GM21423 (cell line): ENCODE measurements around the gene SPARCL1.
"Not testable (repeated sequence)": the region's sequence is repeated elsewhere in the genome, so short reads cannot be mapped to it uniquely, and the experiment has no call there.

Experiments
- ATAC-seq: cut with Tn5 transposase; IDR thresholded peaks from one replicate; pipeline ENCODE4 v1.9.1; 2021; ENCODE audit warnings: mild to moderate bottlenecking, moderate library complexity; ENCODE audit not compliant: unreplicated experiment

SPARCL1 gene

DNA sequence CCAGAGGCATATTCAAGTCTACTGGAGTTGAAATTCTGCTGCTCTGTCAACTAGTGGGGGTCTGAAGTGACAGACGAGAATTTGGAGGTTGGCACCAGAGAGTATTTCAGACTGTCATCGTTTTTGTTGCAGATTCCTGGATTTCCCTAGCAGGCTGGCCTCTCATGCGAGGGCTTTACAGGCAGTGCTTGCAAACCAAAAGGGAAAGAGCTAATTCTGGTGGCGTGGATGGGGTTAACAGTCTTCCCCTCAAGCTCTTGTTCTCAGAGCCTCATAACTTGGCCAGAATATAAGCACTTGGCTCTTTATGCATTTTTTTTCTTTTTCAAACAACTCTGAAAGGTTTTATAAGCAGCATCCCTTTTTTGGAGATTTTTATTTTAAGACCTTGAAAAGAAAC lies at the start of gene SPARCL1:
Gene SPARCL1, minus strand, starts transcription at position 190 of the 400 bp plus-strand sequence. CDS start 29,802 bp downstream, outside the sequence.
- ATAC-seq = no peak

- no peak for ATAC-seq
Observed at GRCh38 chr4:87575983-87576382, 46.8 kb upstream of the SPARCL1 start.

DNA sequence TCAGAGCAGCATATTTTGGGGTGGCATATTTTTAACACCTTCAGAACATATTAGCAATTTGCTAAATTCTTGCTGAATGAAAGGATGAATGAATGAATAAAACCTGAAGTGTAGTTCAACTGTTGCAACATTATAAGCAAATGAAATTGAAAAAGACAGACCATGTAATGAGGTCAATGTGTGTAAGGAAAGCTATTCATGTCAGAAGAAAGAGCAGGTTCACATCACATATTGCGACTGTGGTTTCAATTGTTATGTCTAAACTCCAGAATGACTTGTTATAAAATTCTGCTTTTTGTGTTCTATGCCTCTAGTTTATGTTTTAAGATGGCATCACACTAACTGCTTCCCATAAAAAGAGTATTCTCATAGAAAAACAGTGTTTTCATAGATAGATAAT lies 46.2 kb upstream of the SPARCL1 start:
- no peak for ATAC-seq

DNA sequence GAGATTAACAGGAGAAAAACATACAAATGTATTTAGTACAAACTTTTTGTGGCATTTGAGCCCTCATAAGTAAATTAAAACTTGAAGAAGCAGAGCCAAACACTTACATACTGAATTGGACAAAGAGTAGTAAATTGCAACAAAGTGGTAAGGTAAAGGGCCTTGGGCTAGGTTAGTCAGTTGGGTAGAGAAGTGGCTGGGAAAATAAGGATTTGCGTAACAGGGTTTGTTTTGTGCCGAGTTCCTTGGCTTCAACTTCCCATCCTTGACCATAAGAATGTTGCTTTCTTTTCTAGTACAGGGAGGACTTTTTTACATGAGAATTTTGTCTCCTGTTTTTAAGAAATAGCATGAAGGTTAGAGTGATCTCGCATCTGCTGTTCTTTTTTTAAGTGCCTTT lies 45.8 kb upstream of the SPARCL1 start:
- no peak for ATAC-seq

DNA sequence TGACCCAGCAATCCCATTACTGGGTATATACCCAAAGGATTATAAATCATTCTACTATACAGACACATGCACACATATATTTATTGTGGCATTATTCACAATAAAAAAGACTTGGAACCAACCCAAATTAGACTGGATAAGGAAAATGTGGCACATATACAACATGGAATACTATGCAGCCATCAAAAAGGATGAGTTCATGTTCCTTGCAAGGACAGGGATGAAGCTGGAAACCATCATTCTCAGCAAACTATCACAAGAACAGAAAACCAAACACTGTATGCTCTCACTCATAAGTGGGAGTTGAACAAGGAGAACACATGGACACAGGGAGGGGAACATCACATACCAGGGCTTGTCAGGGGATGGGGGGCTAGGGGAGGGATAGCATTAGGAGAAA lies 45.2 kb upstream of the SPARCL1 start:
- not testable (repeated sequence) for ATAC-seq

GRCh38 chr4:87570290-87570805 lies 41.2 kb upstream of the SPARCL1 start:
- ATAC-seq = no peak

DNA sequence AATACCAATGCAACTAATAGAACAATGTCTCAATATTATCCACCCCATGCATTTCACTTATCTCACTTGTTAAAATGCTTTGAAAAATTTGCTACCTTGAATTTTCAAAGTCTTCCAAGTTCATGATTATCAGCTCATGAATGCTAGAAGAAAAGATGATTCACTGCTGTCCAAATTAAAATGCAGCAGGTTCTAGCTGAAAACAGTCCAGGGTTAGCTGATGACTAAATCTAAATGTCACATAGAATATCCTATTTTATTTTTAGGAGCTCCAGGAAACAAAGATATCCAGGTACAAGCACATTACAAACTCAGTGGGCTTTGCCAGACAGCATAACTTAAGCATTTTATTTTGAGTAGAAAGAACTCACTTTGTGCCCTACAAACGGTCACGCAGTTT lies 38.0 kb upstream of the SPARCL1 start:
- no peak for ATAC-seq

DNA sequence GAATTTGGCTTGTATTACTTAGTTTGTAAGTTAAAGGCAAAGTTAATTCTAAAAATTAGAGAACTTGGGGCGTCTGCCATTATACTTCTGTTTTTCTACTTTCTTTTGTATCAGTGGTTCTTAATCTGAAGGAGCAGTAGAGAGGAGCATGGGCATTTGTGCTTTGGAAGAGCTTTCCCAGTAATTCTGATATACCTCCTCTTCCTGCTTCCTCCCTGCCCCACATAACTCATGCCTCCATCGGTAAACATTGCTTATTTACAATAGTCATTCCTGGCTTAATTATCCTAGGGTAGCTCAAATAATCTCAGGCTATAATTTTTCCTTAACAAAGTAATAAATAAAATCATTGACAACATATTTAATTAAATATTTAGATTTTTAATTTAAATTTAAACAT lies 37.1 kb upstream of the SPARCL1 start:
- no peak for ATAC-seq

GRCh38 chr4:87565746-87566145 lies 36.6 kb upstream of the SPARCL1 start:
- ATAC-seq = no peak

GRCh38 chr4:87560802-87561201 lies 31.6 kb upstream of the SPARCL1 start:
- no peak for ATAC-seq

DNA sequence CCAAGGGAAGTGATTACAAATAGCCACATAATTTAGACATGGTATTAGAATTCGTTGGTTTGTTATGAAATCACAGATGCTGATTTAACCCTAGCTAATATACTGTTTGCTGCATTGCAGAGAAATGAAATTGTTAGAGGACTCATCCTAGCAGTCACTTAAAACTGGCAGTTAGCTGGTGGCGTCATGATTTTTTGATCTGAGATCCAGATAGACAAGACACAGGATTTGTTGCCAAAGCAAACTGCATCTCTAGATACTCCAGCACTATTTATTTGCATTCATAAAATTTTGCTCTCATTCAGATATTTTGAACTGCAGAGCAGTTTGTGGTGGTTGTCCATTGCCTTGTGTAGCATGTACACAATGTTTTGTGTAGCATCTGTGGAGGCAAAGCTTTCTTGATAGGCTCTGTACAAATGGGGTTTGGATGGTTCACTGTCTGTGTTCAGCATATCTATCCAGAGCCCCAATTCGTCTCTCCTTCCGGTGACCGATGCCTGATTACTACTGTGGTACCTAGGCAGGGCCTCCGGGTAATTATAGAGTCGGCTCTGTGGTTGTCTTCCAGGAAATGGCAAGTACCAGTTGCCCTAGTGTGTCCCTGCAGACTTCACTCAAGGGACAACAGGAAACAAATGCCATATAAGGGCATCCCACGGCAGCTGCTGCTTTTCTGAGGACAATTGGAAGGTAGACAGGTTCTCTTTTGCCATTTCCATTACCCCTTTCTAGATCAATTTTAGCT lies 30.1 kb upstream of the SPARCL1 start:
- peak; percentile 100 for ATAC-seq

DNA sequence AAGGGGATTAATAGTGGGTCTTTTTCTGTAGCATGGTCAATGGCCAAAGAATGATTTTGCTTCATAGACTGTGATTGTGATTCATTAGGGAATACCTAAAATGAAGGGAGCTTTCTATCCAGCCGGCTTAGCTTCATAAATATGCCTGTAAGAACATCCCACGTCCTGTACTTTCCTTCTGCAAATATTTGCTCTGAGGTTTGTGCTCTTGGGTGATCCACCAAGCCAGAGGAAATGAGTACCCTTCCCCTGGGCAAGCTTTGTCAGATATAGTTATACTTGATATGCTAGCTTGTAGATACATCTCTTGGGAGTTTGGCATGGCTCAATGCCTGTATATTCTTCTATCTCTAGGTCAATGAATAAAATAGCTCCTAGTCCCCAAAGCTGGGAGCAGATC lies 28.2 kb upstream of the SPARCL1 start:
- ATAC-seq = no peak

- ATAC-seq = no peak
Observed at GRCh38 chr4:87555773-87556619, 26.8 kb upstream of the SPARCL1 start.

GRCh38 chr4:87553182-87553581 lies 24.0 kb upstream of the SPARCL1 start:
- ATAC-seq = no peak

DNA sequence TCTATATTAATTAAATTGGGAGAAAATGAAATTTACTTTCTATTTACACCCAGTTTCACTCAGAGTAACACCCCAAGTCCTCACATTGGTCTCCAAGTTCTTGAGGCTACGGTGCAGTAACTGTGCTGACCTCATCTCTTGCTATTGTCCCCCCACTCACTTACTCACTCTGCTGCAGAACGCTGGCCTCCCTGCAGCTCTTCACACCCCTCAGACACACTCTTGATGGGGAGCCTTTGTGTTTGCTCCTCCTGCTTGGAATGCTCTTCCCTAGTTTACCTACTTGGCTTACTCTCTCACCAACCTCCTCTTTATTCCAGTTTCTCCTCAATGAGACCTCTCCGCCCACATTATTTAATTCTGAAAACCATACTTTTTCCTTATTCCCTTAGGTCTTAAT lies 22.2 kb upstream of the SPARCL1 start:
- no peak for ATAC-seq

GRCh38 chr4:87547016-87547708 lies 18.0 kb upstream of the SPARCL1 start:
- ATAC-seq = no peak

DNA sequence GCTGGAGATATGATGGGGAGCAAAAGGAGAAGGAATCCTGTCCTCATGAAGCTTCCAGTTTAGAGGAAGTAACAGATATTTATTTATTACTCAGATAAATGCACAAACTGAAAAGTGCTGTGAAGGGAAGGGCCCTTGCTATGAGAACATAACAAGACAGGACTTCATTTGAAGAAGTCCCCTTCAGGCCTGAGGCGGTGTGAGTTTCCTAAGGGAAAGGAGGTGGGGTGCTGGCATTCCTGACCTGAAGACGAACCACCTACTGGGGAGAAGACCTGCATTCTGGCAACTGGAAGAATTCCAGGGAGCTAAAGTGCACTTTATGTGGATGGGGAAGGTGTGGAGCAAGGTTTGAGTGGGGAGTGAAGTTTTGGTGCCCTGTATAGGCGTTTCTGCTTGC lies 15.9 kb upstream of the SPARCL1 start:
- no peak for ATAC-seq

DNA sequence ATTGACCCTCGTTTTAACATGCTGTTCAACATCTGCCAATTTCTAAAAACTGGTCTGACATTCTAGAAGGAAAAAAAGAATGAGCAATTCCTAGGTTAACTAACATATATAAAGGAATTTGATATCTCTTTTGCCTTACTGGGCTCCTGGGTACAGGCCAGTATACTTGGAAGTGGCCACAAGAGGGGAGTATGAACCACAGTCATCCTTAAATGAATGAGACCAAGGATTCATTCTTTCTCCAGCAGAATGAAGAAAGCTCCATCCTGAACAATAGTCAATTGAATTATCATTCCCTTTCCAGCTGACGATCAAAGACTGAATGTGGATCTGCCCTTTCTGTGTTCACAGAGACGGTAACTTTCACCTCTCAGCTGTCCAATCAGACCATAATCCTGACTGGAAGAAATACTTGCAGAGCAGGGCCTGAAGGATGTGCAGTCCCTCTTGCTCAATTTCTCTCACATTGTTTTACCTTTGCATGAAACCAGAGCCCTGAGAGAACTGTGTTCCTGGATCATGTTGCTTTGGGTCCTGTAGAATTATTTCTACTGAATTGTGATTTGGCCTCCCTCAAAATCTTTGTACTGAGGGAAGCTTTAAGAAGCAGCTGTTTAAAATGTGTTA lies 14.8 kb upstream of the SPARCL1 start:
- ATAC-seq = no peak

DNA sequence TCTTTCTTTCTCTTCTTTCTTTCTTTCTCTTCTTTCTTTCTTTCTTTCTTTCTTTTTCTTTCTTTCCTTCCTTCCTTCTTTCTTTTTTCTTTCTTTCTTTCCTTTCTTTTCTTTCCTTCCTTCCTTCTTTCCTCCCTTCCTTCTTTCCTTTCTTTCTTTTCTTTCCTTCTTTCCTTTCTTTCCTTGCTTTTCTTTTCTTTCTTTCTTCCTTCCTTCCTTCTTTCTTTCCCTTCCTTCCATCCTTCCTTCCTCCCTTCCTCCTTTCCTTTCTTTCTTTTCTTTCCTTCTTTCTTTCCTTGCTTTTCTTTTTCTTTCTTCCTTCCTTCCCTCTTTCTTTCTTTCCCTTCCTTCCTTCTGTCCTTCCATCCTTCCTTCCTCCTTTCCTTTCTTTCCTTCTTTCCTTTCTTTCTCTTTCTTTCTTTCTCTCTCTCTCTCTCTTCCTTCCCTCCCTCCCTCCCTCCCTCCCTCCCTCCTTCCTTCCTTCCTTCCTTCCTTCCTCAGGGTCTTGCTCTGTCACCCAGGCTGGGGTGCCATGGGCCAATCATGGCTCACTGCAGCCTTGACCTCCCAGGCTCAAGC lies 13.6 kb upstream of the SPARCL1 start:
- ATAC-seq = no peak

DNA sequence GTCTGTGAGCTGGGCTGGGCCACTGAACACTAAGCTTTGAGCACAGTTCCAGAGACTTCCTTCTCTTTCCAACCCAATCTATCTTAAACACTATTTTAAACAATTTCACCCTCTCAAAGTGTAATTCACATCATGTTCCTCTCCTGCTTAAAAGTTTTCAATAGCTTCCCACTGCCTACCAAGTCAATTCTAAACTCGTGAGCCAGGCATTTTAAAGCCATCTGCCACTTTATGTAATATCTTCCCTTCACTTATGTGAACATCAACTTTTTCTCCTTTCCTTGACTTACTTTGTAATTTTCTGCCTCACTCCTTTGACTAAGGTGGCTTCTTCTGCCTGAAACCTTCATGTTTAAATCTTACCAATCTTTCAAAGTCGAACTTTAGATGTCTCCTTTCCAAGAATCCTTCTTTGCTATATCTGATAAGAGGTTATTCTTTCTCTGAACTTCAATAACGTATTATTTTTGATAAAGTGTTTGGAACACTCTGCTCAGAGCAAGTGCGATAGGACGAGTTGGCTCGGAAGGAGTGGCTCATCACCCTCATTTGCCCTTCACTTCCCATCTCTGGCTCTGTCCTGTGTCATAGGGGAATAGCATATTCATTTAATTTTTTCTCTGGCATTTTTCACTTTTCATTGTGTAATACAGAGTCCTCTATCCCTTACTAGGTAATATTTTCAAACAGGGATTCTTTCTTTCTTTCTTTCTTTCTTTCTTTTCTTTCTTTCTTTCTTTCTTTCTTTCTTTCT lies 13.0 kb upstream of the SPARCL1 start:
- no peak for ATAC-seq
